Esophagus muscularis mucosa (tissue), 4 donors: ENCODE results near the gene NCR2. TPM values are rescaled to one million over a fixed set of nuclear protein-coding genes. Genes with fewer than 3 reads are reported as not detected.

Experiments
- DNase-seq: peaks from one replicate; pipeline ENCODE4 v3.0.0-alpha.2; 2017; ENCODE audit errors: extremely low spot score
- H3K27ac ChIP-seq, 4 donors: fragments of 200-600 bp; sonication (generic); replicated peaks in 1 of 4; 1 replicate in 3 of 4; 2 replicates in 1 of 4; pipeline ENCODE4 v1.5.1; 2016 to 2019; ENCODE audit warnings: mild to moderate bottlenecking in 1 of 4
- H3K27me3 ChIP-seq, 4 donors: fragments of 200-600 bp; sonication (generic); one replicate each; pipeline versions ENCODE4 v1.5.1 to v1.6.0; 2016 to 2019
- H3K36me3 ChIP-seq, 4 donors: fragments of 200-600 bp; sonication (generic); one replicate each; pipeline ENCODE4 v1.5.1; 2016 to 2019
- H3K4me1 ChIP-seq, 4 donors: fragments of 200-600 bp; sonication (generic); one replicate each; pipeline ENCODE4 v1.5.1; 2016 to 2019
- H3K4me3 ChIP-seq, 4 donors: fragments of 200-600 bp; sonication (generic); 1 replicate in 2 of 4; 2 replicates in 2 of 4; pipeline ENCODE4 v1.5.1; 2016 to 2019; ENCODE audit warnings: mild to moderate bottlenecking in 4 of 4, moderate library complexity in 1 of 4
- H3K9me3 ChIP-seq, 4 donors: fragments of 200-600 bp; sonication (generic); 1 replicate in 3 of 4; 2 replicates in 1 of 4; pipeline ENCODE4 v1.5.1; 2016 to 2019
- EP300 ChIP-seq: sonication (generic); formaldehyde crosslinking; IDR thresholded peaks from one replicate; pipeline ENCODE4 v1.6.1; 2017; ENCODE audit warnings: antibody characterized with exemption
- POLR2A ChIP-seq: fragments of 450-650 bp; IDR thresholded peaks from one replicate; pipeline ENCODE4 v1.6.1; 2017; ENCODE audit warnings: antibody characterized with exemption, moderate library complexity, mild to moderate bottlenecking, low read depth
- POLR2AphosphoS5 ChIP-seq, 2 donors: sonication (generic); formaldehyde crosslinking; IDR thresholded peaks; one replicate each; pipeline ENCODE4 v1.6.1; 2017; ENCODE audit warnings: antibody characterized with exemption in 2 of 2
- WGBS: methylation state at CpG from one replicate; pipeline ENCODE4 v1.1.5; 2018; 5-methylcytosine and 5-hydroxymethylcytosine counted together
- intact Hi-C: fragments of 100-400 bp; cut with DNase I; formaldehyde crosslinking; loops from one replicate; pipeline ENCODE4 v1.15.1; 2023
- total RNA-seq, 4 donors: library from RNA; depleted of rRNA; stranded (reverse); fragments of >200 nt; gene quantifications; one replicate each; pipeline versions ENCODE4 v1.1.0 to v1.2.1, GENCODE V29; 2016
- TF ChIP-seq, protein P1 (sequence below), 3 experiments: fragments of 200-600 bp in 2 of 3; fragments of 450-650 bp in 1 of 3; sonication (generic) in 2 of 3; IDR thresholded peaks; one replicate each; pipeline ENCODE4 v1.5.1; 2017 to 2019; ENCODE audit warnings: antibody characterized with exemption in 3 of 3, mild to moderate bottlenecking in 2 of 3, moderate library complexity in 1 of 3

Gene NCR2
- total RNA-seq, 4 donors from 2014 or later = not detected

DNA sequence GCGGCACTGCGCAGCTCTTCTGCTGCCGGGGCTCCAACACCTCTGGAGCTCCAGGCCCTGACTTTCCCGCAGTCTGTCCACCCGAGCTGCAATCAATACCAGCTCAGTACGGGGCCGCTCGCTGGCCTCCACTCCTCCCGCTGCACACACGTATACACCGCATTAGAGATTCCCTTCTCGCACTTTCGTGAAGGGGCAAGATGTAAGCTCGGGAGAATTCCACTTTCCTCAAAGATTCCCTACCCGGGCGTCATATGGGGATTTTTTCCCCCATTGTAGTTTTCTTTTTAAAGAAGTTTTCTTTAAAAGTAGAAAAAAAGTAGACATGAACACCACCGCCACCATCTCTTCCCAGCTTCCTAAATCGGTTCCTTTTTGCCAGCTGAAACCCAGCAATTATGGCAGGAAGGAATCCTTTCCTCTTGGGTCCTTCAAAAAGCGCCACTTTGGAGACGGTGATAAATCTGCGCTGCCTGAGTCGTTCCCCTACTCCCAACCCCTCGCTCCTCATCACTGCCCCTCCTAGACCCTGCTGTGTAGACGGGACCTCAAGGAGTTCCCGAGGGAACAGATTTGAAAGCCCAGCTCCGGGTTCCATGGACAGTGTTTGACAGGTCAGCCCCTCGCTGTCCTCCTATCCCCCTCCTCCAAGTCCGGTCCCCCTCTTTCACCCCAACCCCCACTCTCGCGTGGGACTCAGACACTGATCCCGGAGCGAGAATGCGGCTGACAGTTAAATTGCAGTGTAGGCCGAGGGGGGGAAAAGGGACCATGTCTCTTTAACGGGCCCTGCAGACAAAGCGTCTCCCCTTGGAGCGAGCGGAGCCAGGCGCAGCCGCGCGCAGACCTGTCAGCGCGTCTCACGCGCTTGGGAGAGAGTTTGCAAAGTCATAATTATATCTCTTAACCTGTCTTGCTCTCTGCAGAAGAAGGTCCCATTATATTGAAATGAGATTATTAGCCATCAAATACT lies 39.5 kb downstream of the NCR2 start:
- Histone ChIP-seq H3K27me3 (peaks cover 0 to 83% (median 42%) of the 10 kb centered on the region in 4 donors), H3K27ac (no peak overlapping the region), H3K9me3 (no peaks in the 10 kb centered on the region), H3K4me1 (peaks cover 31 to 52% (median 47%) of the 10 kb centered on the region in 4 donors), H3K36me3 (no peaks in the 10 kb centered on the region), H3K4me3 (peak overlapping the region in 1 of 4 donors; percentile 1)
- peak; percentile 87 for DNase-seq
- TF ChIP-seq EP300 = no peak
- TF ChIP-seq POLR2AphosphoS5 (IDR thresholded peaks at IDR 0.05) = no peak
- no peak for TF ChIP-seq POLR2A
- TF ChIP-seq, protein P1, sequence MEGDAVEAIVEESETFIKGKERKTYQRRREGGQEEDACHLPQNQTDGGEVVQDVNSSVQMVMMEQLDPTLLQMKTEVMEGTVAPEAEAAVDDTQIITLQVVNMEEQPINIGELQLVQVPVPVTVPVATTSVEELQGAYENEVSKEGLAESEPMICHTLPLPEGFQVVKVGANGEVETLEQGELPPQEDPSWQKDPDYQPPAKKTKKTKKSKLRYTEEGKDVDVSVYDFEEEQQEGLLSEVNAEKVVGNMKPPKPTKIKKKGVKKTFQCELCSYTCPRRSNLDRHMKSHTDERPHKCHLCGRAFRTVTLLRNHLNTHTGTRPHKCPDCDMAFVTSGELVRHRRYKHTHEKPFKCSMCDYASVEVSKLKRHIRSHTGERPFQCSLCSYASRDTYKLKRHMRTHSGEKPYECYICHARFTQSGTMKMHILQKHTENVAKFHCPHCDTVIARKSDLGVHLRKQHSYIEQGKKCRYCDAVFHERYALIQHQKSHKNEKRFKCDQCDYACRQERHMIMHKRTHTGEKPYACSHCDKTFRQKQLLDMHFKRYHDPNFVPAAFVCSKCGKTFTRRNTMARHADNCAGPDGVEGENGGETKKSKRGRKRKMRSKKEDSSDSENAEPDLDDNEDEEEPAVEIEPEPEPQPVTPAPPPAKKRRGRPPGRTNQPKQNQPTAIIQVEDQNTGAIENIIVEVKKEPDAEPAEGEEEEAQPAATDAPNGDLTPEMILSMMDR (IDR thresholded peaks at IDR 0.05) = no peak
- 42% methylated on average over 25 of the region's 46 CpGs for WGBS
- intact Hi-C loops = no loop called here

GRCh38 chr6:41375598-41376151 lies 40.3 kb downstream of the NCR2 start:
- intact Hi-C loops = no loop called here
- 33% methylated on average over 30 of the region's 30 CpGs for WGBS
- H3K27me3 ChIP-seq = peaks cover 0 to 77% (median 42%) of the 10 kb centered on the region in 4 donors
- H3K4me3 ChIP-seq = no peak overlapping the region
- H3K36me3 ChIP-seq = no peaks in the 10 kb centered on the region
- H3K9me3 ChIP-seq = no peaks in the 10 kb centered on the region
- peaks cover 31 to 52% (median 47%) of the 10 kb centered on the region in 4 donors for H3K4me1 ChIP-seq
- peak; percentile 74 for DNase-seq
- no peak overlapping the region for H3K27ac ChIP-seq
- TF ChIP-seq POLR2A (no peak), POLR2AphosphoS5 (IDR thresholded peaks at IDR 0.05) (no peak), EP300 (no peak)
- TF ChIP-seq, protein P1 (IDR thresholded peaks at IDR 0.05) = no peak

DNA sequence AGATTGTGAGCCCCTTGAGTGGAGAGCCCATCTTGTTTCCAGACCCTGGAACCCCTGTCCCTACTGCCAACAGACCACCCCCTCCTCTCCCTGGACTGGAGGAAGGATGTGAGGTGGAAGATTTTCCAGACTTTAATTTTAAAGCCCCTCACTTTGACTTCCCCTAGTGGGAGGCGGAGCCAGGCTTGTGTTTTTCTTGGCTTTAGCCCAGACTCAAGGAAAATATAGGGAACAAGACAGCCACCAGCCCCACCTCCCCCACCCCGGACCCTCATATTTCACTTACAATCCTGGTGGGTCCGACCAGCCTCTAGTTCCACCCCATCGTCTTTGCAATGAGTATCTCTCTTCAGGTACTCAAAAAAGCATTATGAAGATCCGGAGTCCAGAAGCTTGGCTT lies 40.8 kb downstream of the NCR2 start:
- peaks cover 31 to 49% (median 46%) of the 10 kb centered on the region in 4 donors for H3K4me1 ChIP-seq
- TF ChIP-seq POLR2AphosphoS5 (IDR thresholded peaks at IDR 0.05) (no peak), POLR2A (no peak), EP300 (no peak)
- TF ChIP-seq, protein P1 (IDR thresholded peaks at IDR 0.05) = no peak
- peak; percentile 68 for DNase-seq
- intact Hi-C loops = no loop called here
- no peak overlapping the region for H3K4me3 ChIP-seq
- H3K9me3 ChIP-seq = no peaks in the 10 kb centered on the region
- H3K27me3 ChIP-seq = peaks cover 0 to 72% (median 42%) of the 10 kb centered on the region in 4 donors
- no peak overlapping the region for H3K27ac ChIP-seq
- 82% methylated on average over 5 of the region's 5 CpGs for WGBS
- H3K36me3 ChIP-seq = no peaks in the 10 kb centered on the region

DNA sequence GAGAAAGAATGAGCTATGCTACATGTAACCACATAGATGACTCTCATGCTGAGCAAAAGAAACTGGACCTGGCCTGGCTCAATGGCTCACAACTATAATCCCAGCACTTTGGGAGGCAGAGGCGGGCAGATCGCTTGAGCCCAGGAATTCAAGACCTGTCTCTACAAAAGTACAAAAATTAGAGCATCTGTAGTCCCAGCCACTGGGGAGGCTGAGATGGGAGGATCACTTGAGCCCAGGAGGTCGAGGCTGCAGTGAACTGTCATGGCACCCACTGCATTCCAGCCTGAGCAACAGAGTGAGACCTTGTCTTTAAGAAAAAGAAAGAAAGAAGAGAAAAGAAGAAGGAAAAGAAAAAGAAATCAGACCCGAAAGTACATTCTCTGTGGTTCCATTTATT lies 41.7 kb downstream of the NCR2 start:
- 88% methylated on average over 4 of the region's 4 CpGs for WGBS
- Histone ChIP-seq H3K4me3 (no peak overlapping the region), H3K27ac (no peak overlapping the region), H3K4me1 (peaks cover 26 to 40% (median 37%) of the 10 kb centered on the region in 4 donors), H3K9me3 (no peaks in the 10 kb centered on the region), H3K36me3 (no peaks in the 10 kb centered on the region), H3K27me3 (peaks cover 0 to 63% (median 40%) of the 10 kb centered on the region in 4 donors)
- DNase-seq = peak; percentile 66
- TF ChIP-seq, protein P1 (IDR thresholded peaks at IDR 0.05) = no peak
- TF ChIP-seq EP300 (no peak), POLR2AphosphoS5 (IDR thresholded peaks at IDR 0.05) (no peak)
- intact Hi-C loops = no loop called here
